ENCODE measurements around the gene SUMF1. TPM values are rescaled to one million over a fixed set of nuclear protein-coding genes. Genes with fewer than 3 reads are reported as not detected.

SUMF1 gene
- total RNA-seq, 2 donors from 2014 or later = 30.7 to 32.7 TPM

- intact Hi-C loops (cut with DNase I) = no loop called here
- Histone ChIP-seq H3K27ac (no peak overlapping the region), H3K27me3 (no peaks in the 10 kb centered on the region), H3K9me3 (no peaks in the 10 kb centered on the region), H3K4me3 (no peak overlapping the region), H3K4me1 (no peaks in the 10 kb centered on the region), H3K36me3 (replicated peaks in 1 of 2; ENCODE audit: insufficient read depth in 1 of 2, low read depth in 2 of 2) (no peaks in the 10 kb centered on the region)
- DNase-seq (no peak), ATAC-seq (no peak)
- no peak for TF ChIP-seq CTCF (IDR thresholded peaks at IDR 0.05)
- TF ChIP-seq POLR2A (IDR thresholded peaks at IDR 0.05) = no peak
- WGBS, 2 donors = 89 to 93% methylated on average over 1 of the region's 1 CpG
Observed at GRCh38 chr3:4343258-4343657, 123.8 kb downstream of the SUMF1 start.

GRCh38 chr3:4341336-4341675, 125.8 kb downstream of the SUMF1 start:
- Histone ChIP-seq H3K27me3 (no peaks in the 10 kb centered on the region), H3K4me1 (no peaks in the 10 kb centered on the region), H3K9me3 (no peaks in the 10 kb centered on the region), H3K27ac (no peak overlapping the region), H3K36me3 (replicated peaks in 1 of 2; ENCODE audit: insufficient read depth in 1 of 2, low read depth in 2 of 2) (no peaks in the 10 kb centered on the region), H3K4me3 (no peak overlapping the region)
- ATAC-seq = no peak
- DNase-seq = no peak
- intact Hi-C loops (cut with DNase I) = no loop called here
- TF ChIP-seq CTCF (IDR thresholded peaks at IDR 0.05) (no peak), POLR2A (IDR thresholded peaks at IDR 0.05) (no peak)

- no peak overlapping the region for H3K4me3 ChIP-seq
- no peaks in the 10 kb centered on the region for H3K4me1 ChIP-seq
- H3K36me3 ChIP-seq (replicated peaks in 1 of 2; ENCODE audit: insufficient read depth in 1 of 2, low read depth in 2 of 2) = no peaks in the 10 kb centered on the region
- TF ChIP-seq POLR2A (IDR thresholded peaks at IDR 0.05) (no peak), CTCF (IDR thresholded peaks at IDR 0.05) (no peak)
- DNase-seq (no peak), ATAC-seq (no peak)
- 87 to 90% methylated on average over 6 of the region's 6 CpGs for WGBS, 2 donors
- intact Hi-C loops (cut with DNase I) = no loop called here
- no peaks in the 10 kb centered on the region for H3K27me3 ChIP-seq
- H3K27ac ChIP-seq = no peak overlapping the region
- H3K9me3 ChIP-seq = no peaks in the 10 kb centered on the region
Observed at GRCh38 chr3:4340411-4341335, 126.4 kb downstream of the SUMF1 start.

GRCh38 chr3:4340077-4340410, 127.0 kb downstream of the SUMF1 start:
- H3K4me1 ChIP-seq = no peaks in the 10 kb centered on the region
- H3K4me3 ChIP-seq = no peak overlapping the region
- no peaks in the 10 kb centered on the region for H3K27me3 ChIP-seq
- H3K36me3 ChIP-seq (replicated peaks in 1 of 2; ENCODE audit: insufficient read depth in 1 of 2, low read depth in 2 of 2) = no peaks in the 10 kb centered on the region
- TF ChIP-seq POLR2A (IDR thresholded peaks at IDR 0.05) (no peak), CTCF (IDR thresholded peaks at IDR 0.05) (no peak)
- no peak for ATAC-seq
- no peaks in the 10 kb centered on the region for H3K9me3 ChIP-seq
- H3K27ac ChIP-seq = no peak overlapping the region
- DNase-seq = no peak
- intact Hi-C loops (cut with DNase I) = no loop called here
- 92 to 97% methylated on average over 4 of the region's 4 CpGs for WGBS, 2 donors

- Histone ChIP-seq H3K9me3 (no peaks in the 10 kb centered on the region), H3K27ac (no peak overlapping the region), H3K36me3 (replicated peaks in 1 of 2; ENCODE audit: insufficient read depth in 1 of 2, low read depth in 2 of 2) (no peaks in the 10 kb centered on the region), H3K27me3 (no peaks in the 10 kb centered on the region), H3K4me1 (no peaks in the 10 kb centered on the region), H3K4me3 (no peak overlapping the region)
- 89 to 95% methylated on average over 5 of the region's 5 CpGs for WGBS, 2 donors
- TF ChIP-seq CTCF (IDR thresholded peaks at IDR 0.05) = no peak
- no peak for TF ChIP-seq POLR2A (IDR thresholded peaks at IDR 0.05)
- ATAC-seq (no peak), DNase-seq (no peak)
- intact Hi-C loops (cut with DNase I) = no loop called here
Observed at GRCh38 chr3:4338751-4339150, 128.3 kb downstream of the SUMF1 start.
